Kidney (tissue), 14 donors: ENCODE data around the gene SENP2. TPM values are rescaled to one million over a fixed set of nuclear protein-coding genes. Genes with fewer than 3 reads are reported as not detected.
"Not testable (repeated sequence)": the region's sequence is repeated elsewhere in the genome, so short reads cannot be mapped to it uniquely, and the experiment has no call there.

Experiments used
- DNase-seq, 5 donors: peaks; one replicate each; pipeline ENCODE4 v3.0.0-alpha.2; 2013 to 2020
- FAIRE-seq: peaks from 2 replicates; lab custom pipeline; 2012; peaks lifted over from hg19 to GRCh38; lab: Jason Lieb, UNC
- H3K27ac ChIP-seq, 2 donors: one replicate each; pipeline ENCODE4 v1.7.0; 2013; ENCODE audit warnings: low read depth in 2 of 2, low read length in 2 of 2, inconsistent platforms in 1 of 2
- H3K27me3 ChIP-seq: one replicate; pipeline ENCODE4 v1.7.1; 2013; ENCODE audit warnings: low read length, inconsistent platforms; ENCODE audit not compliant: control insufficient read depth, insufficient read depth
- H3K36me3 ChIP-seq, 3 donors: one replicate each; pipeline versions ENCODE4 v1.7.0 to v1.7.1; 2013; ENCODE audit warnings: low read length in 3 of 3, control low read depth in 1 of 3, inconsistent platforms in 1 of 3; ENCODE audit not compliant: insufficient read depth in 3 of 3, control insufficient read depth in 2 of 3
- H3K4me1 ChIP-seq, 3 donors: one replicate each; pipeline versions ENCODE4 v1.7.0 to v1.7.1; 2013; ENCODE audit warnings: low read length in 3 of 3, inconsistent platforms in 1 of 3, low read depth in 1 of 3; ENCODE audit not compliant: control insufficient read depth in 2 of 3, insufficient read depth in 2 of 3
- H3K4me3 ChIP-seq, 3 donors: one replicate each; pipeline versions ENCODE4 v1.7.0 to v1.8.1; 2013; ENCODE audit warnings: low read length in 3 of 3, control low read depth in 1 of 3, inconsistent platforms in 1 of 3
- H3K9ac ChIP-seq, 3 donors: one replicate each; pipeline versions ENCODE4 v1.7.0 to v1.7.1; 2013; ENCODE audit warnings: low read length in 3 of 3, control low read depth in 1 of 3, inconsistent platforms in 1 of 3
- H3K9me3 ChIP-seq, 3 donors: one replicate each; pipeline versions ENCODE4 v1.7.0 to v1.7.1; 2013; ENCODE audit warnings: low read length in 3 of 3, control low read depth in 1 of 3, inconsistent platforms in 1 of 3; ENCODE audit not compliant: control insufficient read depth in 2 of 3, insufficient read depth in 1 of 3
- intact Hi-C: fragments of 100-400 bp; cut with DNase I; formaldehyde crosslinking; loops from one replicate; pipeline ENCODE4 v1.11.1; 2022
- polyA plus RNA-seq: library from polyadenylated mRNA; stranded (reverse); fragments of 350-450 nt; fragmentation: Illumina TruSeq; extraction: RNeasy Lipid Tissue Mini Kit (QIAGEN cat#74804); gene quantifications from one replicate; pipeline ENCODE4 v1.2.3, GENCODE V29; 2014; ENCODE audit warnings: low read depth, low replicate concordance; ENCODE audit not compliant: insufficient read depth
- total RNA-seq: library from RNA; stranded (reverse); fragmentation: NEBNext Ultra II Directional; extraction: Animal tissue kit (Norgen Biotek cat#: 25700); gene quantifications from one replicate; pipeline ENCODE4 v1.2.1, GENCODE V29; 2021
- TF ChIP-seq, protein P1 (sequence below): IDR thresholded peaks from 3 replicates; pipeline ENCODE4 v1.5.1; 2012; ENCODE audit warnings: mild to moderate bottlenecking, moderate library complexity, borderline replicate concordance; ENCODE audit not compliant: insufficient read depth; ENCODE audit errors: extremely low read depth
- donor health status: control.
- donor health status: control.
- donor health status: control.
- donor health status: control.
- donor health status: control.
- donor health status: DM: yes; HTN: yes; CAD: no.
- donor health status: Normal renal cell carcinoma (clear cell type).

Gene SENP2
- total and polyA plus RNA-seq, 2 donors from 2014 or later: 10.8 to 29.6 TPM

DNA sequence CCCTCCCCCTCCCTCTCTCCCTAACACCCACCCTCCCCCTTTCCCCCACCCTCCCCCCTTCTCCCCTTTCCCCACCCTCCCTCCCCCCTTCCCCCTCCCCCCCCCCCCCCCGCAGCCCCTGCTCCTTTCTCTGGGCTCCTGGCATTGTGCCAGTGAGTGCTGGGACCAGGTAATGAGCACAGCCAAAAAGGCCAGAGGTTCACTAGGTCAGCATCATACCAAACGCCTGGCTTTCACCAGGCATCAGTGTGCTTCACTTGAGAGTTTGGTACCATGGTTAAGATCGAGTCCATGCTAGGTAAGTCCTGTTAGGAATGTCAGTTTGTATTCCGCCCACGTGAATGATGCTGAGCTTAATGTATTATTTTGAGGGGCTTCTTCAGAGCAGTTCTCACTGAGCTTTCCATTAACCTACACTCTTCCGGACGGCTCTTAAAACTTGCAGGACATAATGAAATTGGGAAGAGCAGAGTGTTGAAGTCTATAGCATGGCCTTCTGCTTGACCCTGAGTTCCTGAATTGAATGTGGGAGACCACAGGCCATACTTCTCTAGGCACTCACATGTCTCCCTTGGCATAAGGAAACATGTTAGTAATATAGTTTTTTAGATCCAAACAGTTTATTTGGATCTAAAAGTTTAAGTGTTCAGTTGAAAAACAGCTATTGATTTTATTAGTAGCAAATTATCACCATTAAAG, 45.6 kb downstream of the SENP2 start:
- no peak overlapping the region for H3K4me3 ChIP-seq
- H3K4me1 ChIP-seq: peaks cover 0 to 3% (median 2%) of the 10 kb centered on the region in 3 donors
- H3K27me3 ChIP-seq: no peaks in the 10 kb centered on the region
- DNase-seq (peak in 1 of 5 donors; percentile 33), FAIRE-seq (no peak)
- no peak overlapping the region for H3K9ac ChIP-seq
- intact Hi-C loops: no loop called here
- no peaks in the 10 kb centered on the region for H3K9me3 ChIP-seq
- no peak overlapping the region for H3K27ac ChIP-seq
- peaks cover 0 to 5% (median 3%) of the 10 kb centered on the region in 3 donors for H3K36me3 ChIP-seq
- TF ChIP-seq, protein P1, sequence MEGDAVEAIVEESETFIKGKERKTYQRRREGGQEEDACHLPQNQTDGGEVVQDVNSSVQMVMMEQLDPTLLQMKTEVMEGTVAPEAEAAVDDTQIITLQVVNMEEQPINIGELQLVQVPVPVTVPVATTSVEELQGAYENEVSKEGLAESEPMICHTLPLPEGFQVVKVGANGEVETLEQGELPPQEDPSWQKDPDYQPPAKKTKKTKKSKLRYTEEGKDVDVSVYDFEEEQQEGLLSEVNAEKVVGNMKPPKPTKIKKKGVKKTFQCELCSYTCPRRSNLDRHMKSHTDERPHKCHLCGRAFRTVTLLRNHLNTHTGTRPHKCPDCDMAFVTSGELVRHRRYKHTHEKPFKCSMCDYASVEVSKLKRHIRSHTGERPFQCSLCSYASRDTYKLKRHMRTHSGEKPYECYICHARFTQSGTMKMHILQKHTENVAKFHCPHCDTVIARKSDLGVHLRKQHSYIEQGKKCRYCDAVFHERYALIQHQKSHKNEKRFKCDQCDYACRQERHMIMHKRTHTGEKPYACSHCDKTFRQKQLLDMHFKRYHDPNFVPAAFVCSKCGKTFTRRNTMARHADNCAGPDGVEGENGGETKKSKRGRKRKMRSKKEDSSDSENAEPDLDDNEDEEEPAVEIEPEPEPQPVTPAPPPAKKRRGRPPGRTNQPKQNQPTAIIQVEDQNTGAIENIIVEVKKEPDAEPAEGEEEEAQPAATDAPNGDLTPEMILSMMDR: no peak

DNA sequence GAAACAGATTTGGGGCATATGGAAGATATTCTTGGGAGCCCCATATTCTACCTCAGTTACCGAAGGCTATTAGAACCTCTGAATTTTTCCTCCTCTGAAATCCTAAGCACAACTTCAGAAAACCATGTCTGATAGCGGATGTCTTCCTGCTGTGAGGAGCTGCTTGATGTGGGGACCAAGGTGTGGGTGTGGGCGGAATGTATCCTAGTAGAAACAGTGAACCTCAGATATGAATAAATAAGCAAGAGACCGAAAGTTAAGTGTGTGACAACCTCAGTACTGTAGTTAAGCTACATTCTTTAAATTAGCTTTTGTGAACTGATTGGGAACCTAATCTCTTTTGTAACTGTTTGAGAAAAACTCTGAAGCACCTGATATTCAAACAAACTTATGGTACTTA, 46.9 kb downstream of the SENP2 start:
- H3K27me3 ChIP-seq: no peaks in the 10 kb centered on the region
- TF ChIP-seq, protein P1: no peak
- FAIRE-seq: no peak
- no peak overlapping the region for H3K4me3 ChIP-seq
- no peak overlapping the region for H3K27ac ChIP-seq
- peaks cover 0 to 5% (median 3%) of the 10 kb centered on the region in 3 donors for H3K36me3 ChIP-seq
- H3K4me1 ChIP-seq: peaks cover 0 to 3% (median 2%) of the 10 kb centered on the region in 3 donors
- no peak for DNase-seq
- intact Hi-C loops: no loop called here
- no peaks in the 10 kb centered on the region for H3K9me3 ChIP-seq
- H3K9ac ChIP-seq: no peak overlapping the region

DNA sequence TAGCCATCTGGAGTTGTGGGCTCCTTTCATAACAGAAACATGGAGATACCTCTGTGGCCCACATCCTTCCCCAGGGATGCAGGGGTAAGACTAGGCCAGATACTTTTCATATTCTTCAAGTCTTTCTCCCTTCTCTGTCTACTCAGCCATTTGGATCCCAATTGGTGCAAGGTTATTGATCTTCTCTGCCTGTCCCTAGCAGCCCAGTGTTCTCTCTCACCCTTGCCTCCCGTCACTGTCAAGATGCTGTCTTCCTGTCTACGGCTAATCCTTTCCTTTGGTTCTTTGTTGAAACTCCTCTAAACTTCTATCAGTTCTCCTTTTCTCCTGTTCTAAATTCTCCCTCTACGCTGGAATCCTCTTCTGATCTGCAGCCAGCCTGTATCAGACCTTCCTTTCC, 51.3 kb downstream of the SENP2 start:
- Histone ChIP-seq H3K27ac (no peak overlapping the region), H3K9ac (no peak overlapping the region), H3K4me3 (no peak overlapping the region), H3K9me3 (no peaks in the 10 kb centered on the region), H3K36me3 (peaks cover 0 to 2% (median 0%) of the 10 kb centered on the region in 3 donors), H3K27me3 (no peaks in the 10 kb centered on the region), H3K4me1 (no peaks in the 10 kb centered on the region)
- intact Hi-C loops: no loop called here
- no peak for FAIRE-seq
- TF ChIP-seq, protein P1: no peak
- no peak for DNase-seq

DNA sequence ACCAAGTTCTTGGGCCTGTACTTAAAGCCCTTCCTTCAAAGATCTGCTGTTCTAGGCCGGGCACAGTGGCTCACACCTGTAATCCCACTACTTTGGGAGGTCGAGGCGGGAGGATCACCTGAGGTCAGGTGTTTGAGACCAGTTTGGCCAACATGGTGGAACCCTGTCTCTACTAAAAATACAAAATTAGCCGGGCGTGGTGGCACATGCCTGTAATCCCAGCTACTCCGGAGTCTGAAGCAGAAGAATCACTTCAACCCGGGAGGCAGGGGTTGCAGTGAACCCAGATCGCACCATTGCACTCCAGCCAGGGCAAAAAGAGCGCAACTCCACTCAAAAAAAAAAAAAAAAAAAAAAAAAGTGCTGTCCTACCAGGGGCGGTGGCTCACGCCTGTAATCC, 52.6 kb downstream of the SENP2 start:
- H3K9me3 ChIP-seq, H3K27me3 ChIP-seq, DNase-seq, H3K4me3 ChIP-seq, H3K36me3 ChIP-seq, H3K27ac ChIP-seq, H3K4me1 ChIP-seq, H3K9ac ChIP-seq, intact Hi-C loops, FAIRE-seq: not testable (repeated sequence)
